Measurements from ENCODE around the gene MAN1A1.
A peak's percentile ranks its signal among the peaks of the same experiment; 100 is the strongest.

The MAN1A1 gene

DNA sequence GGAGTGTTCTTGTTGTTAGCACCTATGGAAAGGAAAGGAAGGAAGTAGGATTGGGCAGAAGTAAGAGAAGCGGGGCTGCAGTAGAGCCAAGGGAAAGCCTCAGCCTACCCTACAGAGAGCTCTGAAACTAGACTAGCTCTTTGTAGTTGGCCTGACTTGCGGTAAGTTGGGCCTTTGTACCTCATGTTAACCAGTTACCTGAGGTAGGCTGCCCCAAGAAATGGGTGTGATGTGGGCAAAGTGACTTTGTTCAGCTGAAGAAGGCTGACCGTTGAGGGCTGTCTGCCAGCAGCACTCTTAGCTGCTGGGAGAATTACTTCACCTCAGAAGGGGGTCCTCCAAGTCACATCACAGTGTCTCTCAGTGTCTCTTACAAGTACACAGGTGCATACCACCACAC, 216.2 kb downstream of the MAN1A1 start:
- no peak for DNase-seq

GRCh38 chr6:119132261-119132981, 217.1 kb downstream of the MAN1A1 start:
- DNase-seq: no peak

DNA sequence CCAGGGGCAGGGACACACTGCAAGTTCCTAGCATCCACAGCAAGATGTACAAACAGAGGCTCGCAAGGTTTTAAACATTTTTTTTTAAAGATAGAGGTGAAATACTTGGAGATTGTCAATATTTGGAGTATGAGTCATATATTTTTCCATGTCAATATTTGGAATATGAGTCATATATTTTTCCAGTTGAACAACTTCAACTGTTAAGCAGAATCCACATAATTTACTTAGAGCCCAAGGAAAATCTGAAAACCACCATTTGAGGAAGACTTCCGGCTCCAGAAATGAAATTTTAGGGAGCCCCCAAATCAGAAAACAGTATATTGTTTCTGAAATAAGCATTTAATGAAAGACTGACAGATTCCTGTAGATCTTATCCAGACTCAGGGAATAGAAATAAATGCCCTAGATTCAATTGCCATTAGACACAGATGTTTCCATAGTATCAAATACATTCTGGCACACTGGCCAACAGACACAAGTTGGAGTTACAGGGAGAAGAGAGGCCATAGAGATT, 219.5 kb downstream of the MAN1A1 start:
- DNase-seq: no peak

GRCh38 chr6:119129148-119129967, 220.2 kb downstream of the MAN1A1 start:
- peak; percentile 66 for DNase-seq

DNA sequence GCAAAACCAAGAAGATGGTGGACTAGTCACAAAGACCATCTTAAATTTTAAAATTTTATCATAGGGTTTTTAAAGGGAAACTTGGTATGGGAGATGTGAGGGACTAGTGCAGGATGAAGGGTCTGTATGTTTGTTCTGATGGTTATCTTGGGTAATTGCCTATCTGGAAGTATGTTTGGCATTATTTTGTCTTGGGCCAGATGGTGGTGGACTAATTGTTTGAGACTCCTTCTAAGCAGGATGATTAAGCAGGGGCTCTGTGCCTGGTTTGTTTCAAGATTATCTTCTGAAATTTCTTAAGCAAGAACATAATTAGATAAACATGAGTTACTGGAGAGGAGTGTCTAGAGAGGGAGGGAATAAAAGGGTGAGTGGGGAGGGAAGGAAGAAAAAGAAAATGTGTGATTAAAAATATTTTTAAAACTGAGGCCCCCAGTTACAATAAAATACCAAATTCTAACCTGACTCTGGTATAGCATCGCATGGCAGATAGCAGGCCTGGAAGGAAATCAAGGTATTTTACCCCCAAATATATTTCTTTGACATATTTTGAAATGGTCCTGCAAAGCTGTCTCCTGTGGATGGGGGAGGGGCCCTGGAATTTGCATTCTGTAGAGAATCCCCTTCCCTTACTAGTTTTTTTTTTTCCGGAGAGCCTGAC, 221.2 kb downstream of the MAN1A1 start:
- peak; percentile 69 for DNase-seq

GRCh38 chr6:119127627-119128026, 221.9 kb downstream of the MAN1A1 start:
- DNase-seq: no peak

Data from DMS 273 treated with DMSO at 0.1 percent for 48 hours (cell line).